Measurements from ENCODE around the gene CKMT2. TPM values are rescaled to one million over a fixed set of nuclear protein-coding genes. Genes with fewer than 3 reads are reported as not detected.

CKMT2 gene
- total RNA-seq, 1 experiment from 2014 or later = not detected

DNA sequence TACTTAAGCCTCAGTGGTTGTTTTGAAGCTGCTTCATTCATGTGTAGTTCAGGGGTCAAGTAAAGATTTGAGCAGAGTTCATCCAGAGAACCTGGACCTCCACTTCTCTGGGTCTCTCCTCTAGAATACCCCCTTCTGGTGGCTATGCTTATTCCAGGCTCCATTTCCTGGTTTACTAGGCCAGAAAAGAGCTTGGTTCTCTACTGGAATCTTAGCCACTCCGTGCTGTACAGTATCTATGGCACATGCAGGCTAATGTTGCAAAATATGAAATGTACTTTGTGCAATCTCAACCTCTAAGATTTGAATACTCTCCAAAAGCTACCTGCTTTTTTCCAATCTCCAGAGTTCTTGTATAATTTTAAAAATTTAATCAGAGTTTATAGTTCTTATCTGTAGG, 50.9 kb downstream of the CKMT2 start:
- Mint-ChIP-seq H3K4me3 (ENCODE audit: unreplicated experiment) (no peak overlapping the region), H3K27me3 (ENCODE audit: insufficient read depth, unreplicated experiment) (no peaks in the 10 kb centered on the region), H3K27ac (ENCODE audit: unreplicated experiment) (no peak overlapping the region), H3K9me3 (ENCODE audit: unreplicated experiment) (peaks cover 19% of the 10 kb centered on the region), H3K36me3 (ENCODE audit: insufficient read depth, unreplicated experiment) (peaks cover 14% of the 10 kb centered on the region), H3K4me1 (ENCODE audit: low read depth, unreplicated experiment) (peaks cover 12% of the 10 kb centered on the region)
- POLR2A ChIA-PET = no interaction called here
- H3K9me3 ChIP-seq = no peaks in the 10 kb centered on the region
- no peak for DNase-seq
- H3K36me3 ChIP-seq (ENCODE audit: control insufficient read depth, insufficient read depth, low read length) = peaks cover 2% of the 10 kb centered on the region; the same call in 1 of the 2 replicates
- no peaks in the 10 kb centered on the region for H3K27me3 ChIP-seq (replicated peaks; ENCODE audit: control insufficient read depth, insufficient read depth, low read length)
- CTCF ChIA-PET = no interaction called here
- TF ChIP-seq, protein P1, sequence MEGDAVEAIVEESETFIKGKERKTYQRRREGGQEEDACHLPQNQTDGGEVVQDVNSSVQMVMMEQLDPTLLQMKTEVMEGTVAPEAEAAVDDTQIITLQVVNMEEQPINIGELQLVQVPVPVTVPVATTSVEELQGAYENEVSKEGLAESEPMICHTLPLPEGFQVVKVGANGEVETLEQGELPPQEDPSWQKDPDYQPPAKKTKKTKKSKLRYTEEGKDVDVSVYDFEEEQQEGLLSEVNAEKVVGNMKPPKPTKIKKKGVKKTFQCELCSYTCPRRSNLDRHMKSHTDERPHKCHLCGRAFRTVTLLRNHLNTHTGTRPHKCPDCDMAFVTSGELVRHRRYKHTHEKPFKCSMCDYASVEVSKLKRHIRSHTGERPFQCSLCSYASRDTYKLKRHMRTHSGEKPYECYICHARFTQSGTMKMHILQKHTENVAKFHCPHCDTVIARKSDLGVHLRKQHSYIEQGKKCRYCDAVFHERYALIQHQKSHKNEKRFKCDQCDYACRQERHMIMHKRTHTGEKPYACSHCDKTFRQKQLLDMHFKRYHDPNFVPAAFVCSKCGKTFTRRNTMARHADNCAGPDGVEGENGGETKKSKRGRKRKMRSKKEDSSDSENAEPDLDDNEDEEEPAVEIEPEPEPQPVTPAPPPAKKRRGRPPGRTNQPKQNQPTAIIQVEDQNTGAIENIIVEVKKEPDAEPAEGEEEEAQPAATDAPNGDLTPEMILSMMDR (IDR thresholded peaks at IDR 0.05; ENCODE audit: insufficient read depth in 1 of 2, low read depth in 1 of 2, low read length in 1 of 2, severe bottlenecking in 1 of 2, unreplicated experiment in 1 of 2) = no peak
- no TSS peak for BruUV-seq (replicated peaks)
- H3K4me1 ChIP-seq = no peaks in the 10 kb centered on the region
- intact Hi-C loops (cut with micrococcal nuclease; ENCODE audit: unreplicated experiment) = no loop called here
- no peak overlapping the region for H3K4me3 ChIP-seq (ENCODE audit: low read depth, low read length)

DNA sequence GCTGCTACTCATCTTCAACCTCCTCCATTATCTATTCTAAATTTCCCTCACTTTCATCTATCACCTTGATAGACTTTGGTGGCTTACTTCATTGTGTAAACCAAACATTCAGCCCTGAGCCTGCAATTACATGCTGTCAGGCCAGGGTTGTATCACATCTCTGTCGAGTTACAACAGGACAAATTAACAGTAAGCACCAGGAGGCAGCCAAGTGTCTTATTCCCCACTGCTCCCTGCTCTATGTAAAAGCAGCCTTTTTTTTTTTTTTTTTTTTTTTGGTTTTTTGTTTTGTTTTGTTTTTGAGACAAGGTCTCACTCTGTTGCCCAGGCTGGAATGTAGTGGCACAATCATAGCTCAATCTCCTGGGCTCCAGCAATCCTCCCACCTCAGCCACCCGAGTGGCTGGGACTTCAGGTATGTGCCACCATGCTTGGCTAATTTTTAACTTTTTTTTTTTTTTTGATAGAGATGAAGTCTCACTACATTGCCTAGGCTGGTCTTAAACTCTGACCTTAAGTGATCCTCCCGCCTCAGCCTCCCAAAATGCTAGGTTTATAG, 53.0 kb downstream of the CKMT2 start:
- peaks cover 22% of the 10 kb centered on the region for H3K9me3 Mint-ChIP-seq (ENCODE audit: unreplicated experiment)
- H3K4me3 Mint-ChIP-seq (ENCODE audit: unreplicated experiment) = no peak overlapping the region
- Histone ChIP-seq H3K27me3 (replicated peaks; ENCODE audit: control insufficient read depth, insufficient read depth, low read length) (no peaks in the 10 kb centered on the region), H3K9me3 (no peaks in the 10 kb centered on the region), H3K4me1 (no peaks in the 10 kb centered on the region), H3K4me3 (ENCODE audit: low read depth, low read length) (no peak overlapping the region), H3K36me3 (ENCODE audit: control insufficient read depth, insufficient read depth, low read length) (peaks cover 2% of the 10 kb centered on the region; the same call in 1 of the 2 replicates)
- peaks cover 6% of the 10 kb centered on the region for H3K4me1 Mint-ChIP-seq (ENCODE audit: low read depth, unreplicated experiment)
- ChIA-PET CTCF (interaction anchor here (0.6 to 0.7 kb wide), 2 partner anchors 14 to 40 kb away, joined by 3 to 4 read pairs; no protein-coding TSS in a partner anchor), POLR2A (no interaction called here)
- TF ChIP-seq, protein P1 (IDR thresholded peaks at IDR 0.05; ENCODE audit: insufficient read depth in 1 of 2, low read depth in 1 of 2, low read length in 1 of 2, severe bottlenecking in 1 of 2, unreplicated experiment in 1 of 2) = peak in 1 of 2 experiments; percentile 1
- H3K27ac Mint-ChIP-seq (ENCODE audit: unreplicated experiment) = no peak overlapping the region
- no peak for DNase-seq
- H3K36me3 Mint-ChIP-seq (ENCODE audit: insufficient read depth, unreplicated experiment) = peaks cover 11% of the 10 kb centered on the region
- no TSS peak for BruUV-seq (replicated peaks)
- H3K27me3 Mint-ChIP-seq (ENCODE audit: insufficient read depth, unreplicated experiment) = no peaks in the 10 kb centered on the region
- intact Hi-C loops (cut with micrococcal nuclease; ENCODE audit: unreplicated experiment) = no loop called here

DNA sequence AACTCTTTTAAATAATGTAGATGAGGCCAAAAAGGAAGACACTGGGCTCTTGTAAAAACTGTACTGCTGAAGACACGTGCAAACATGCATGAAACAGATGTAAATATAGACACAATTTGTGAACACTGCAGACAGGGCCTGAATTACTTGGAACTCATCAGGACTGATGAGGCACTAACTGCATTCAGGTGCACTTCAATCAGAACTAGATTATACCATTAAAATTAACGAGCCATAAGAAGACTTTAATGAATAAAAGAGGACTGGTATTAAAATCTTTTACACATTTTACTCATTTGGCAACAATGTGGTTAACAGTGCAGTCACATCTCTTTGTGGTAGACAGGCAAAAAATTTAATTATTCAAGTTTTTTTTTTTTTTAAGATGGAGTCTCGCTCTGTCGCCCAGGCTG, 54.9 kb downstream of the CKMT2 start:
- DNase-seq = no peak
- Histone ChIP-seq H3K27me3 (replicated peaks; ENCODE audit: control insufficient read depth, insufficient read depth, low read length) (no peaks in the 10 kb centered on the region), H3K9me3 (peaks cover 11% of the 10 kb centered on the region; the same call in 1 of the 2 replicates), H3K4me3 (ENCODE audit: low read depth, low read length) (no peak overlapping the region), H3K36me3 (ENCODE audit: control insufficient read depth, insufficient read depth, low read length) (peaks cover 5% of the 10 kb centered on the region; the same call in 1 of the 2 replicates), H3K4me1 (no peaks in the 10 kb centered on the region)
- peaks cover 6% of the 10 kb centered on the region for H3K4me1 Mint-ChIP-seq (ENCODE audit: low read depth, unreplicated experiment)
- intact Hi-C loops (cut with micrococcal nuclease; ENCODE audit: unreplicated experiment) = no loop called here
- no peak overlapping the region for H3K4me3 Mint-ChIP-seq (ENCODE audit: unreplicated experiment)
- BruUV-seq (replicated peaks) = no TSS peak
- ChIA-PET POLR2A (no interaction called here), CTCF (no interaction called here)
- H3K27me3 Mint-ChIP-seq (ENCODE audit: insufficient read depth, unreplicated experiment) = no peaks in the 10 kb centered on the region
- TF ChIP-seq, protein P1 (IDR thresholded peaks at IDR 0.05; ENCODE audit: insufficient read depth in 1 of 2, low read depth in 1 of 2, low read length in 1 of 2, severe bottlenecking in 1 of 2, unreplicated experiment in 1 of 2) = no peak
- H3K9me3 Mint-ChIP-seq (ENCODE audit: unreplicated experiment) = peaks cover 39% of the 10 kb centered on the region
- peaks cover 18% of the 10 kb centered on the region for H3K36me3 Mint-ChIP-seq (ENCODE audit: insufficient read depth, unreplicated experiment)
- no peak overlapping the region for H3K27ac Mint-ChIP-seq (ENCODE audit: unreplicated experiment)

All from Caco-2 (cell line).